Measurements from ENCODE around the gene ASPHD1. TPM values are rescaled to one million over a fixed set of nuclear protein-coding genes. Genes with fewer than 3 reads are reported as not detected.

The ASPHD1 gene
- total RNA-seq, 1 donor from 2014 or later: 14.2 TPM

DNA sequence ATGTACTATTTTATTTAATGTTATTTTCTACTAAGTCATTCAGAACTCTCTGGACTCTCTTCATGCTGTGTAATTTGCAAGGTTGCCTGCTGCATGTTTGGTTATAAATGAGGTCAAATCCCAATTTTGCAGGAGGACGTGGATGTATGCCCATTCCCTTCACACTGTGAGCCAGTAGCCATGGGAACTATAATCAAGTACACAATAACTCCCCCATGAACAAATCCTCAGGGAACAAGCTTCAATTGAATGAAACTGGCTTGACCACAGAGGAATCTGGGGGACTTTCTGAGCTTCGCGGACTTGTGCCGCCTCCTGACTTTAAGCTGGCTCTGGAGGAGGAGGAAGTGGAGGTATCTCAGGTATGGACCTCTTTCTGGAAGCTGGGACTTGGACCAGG, 40.4 kb downstream of the ASPHD1 start:
- no peak for DNase-seq (ENCODE audit: low read depth)
- TF ChIP-seq, protein P1, sequence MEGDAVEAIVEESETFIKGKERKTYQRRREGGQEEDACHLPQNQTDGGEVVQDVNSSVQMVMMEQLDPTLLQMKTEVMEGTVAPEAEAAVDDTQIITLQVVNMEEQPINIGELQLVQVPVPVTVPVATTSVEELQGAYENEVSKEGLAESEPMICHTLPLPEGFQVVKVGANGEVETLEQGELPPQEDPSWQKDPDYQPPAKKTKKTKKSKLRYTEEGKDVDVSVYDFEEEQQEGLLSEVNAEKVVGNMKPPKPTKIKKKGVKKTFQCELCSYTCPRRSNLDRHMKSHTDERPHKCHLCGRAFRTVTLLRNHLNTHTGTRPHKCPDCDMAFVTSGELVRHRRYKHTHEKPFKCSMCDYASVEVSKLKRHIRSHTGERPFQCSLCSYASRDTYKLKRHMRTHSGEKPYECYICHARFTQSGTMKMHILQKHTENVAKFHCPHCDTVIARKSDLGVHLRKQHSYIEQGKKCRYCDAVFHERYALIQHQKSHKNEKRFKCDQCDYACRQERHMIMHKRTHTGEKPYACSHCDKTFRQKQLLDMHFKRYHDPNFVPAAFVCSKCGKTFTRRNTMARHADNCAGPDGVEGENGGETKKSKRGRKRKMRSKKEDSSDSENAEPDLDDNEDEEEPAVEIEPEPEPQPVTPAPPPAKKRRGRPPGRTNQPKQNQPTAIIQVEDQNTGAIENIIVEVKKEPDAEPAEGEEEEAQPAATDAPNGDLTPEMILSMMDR (conservative IDR thresholded peaks at IDR 0.05; ENCODE audit: low read depth, low read length): no peak
- no peak overlapping the region for H3K4me3 ChIP-seq (ENCODE audit: low read depth, low read length)

DNA sequence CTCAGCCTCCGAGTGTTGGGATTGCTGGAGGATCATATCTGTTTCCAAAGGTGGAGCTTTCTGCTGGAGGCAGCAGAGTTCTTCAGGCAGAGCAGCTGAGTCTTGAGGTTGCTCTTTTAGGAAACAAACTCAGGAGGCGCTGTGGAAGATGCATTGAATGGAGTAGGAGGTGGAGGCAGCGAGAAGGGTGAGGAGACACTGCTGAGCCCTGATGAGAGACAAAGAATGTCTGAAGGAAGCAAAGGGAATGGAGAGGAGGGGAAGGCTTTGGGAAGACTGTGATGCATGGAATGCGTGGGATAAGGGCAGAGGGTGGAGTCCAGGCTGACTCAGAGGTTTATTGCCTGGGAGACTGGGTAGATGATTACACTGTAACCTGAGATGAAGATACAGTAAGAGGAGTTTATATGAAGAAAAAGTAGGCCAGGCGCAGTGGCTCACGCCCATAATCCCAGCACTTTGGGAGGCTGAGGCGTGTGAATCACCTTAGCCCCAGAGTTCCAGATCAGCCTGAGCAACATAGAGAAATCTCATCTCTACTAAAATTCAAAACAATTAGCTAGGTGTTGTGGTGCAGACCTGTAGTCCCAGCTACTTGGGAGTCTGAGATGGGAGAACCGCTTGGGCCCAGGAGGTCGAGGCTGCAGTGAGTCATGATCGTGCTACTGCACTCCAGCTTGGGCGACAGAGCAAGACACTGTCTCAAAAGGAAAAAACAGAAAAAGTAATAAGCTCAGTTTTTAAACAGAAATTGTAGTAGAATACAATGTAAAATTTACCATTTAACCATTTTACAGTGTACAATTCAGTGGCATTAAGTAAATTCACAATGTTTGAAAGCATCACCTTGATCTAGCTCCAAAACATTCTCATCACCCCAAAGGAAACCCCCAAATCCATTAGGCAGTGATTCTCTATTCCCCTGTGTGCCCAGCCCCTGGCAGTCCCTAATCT, 43.8 kb downstream of the ASPHD1 start:
- H3K4me3 ChIP-seq (ENCODE audit: low read depth, low read length): peak overlapping the region; percentile 47
- DNase-seq (ENCODE audit: low read depth): peak; percentile 99
- TF ChIP-seq, protein P1 (conservative IDR thresholded peaks at IDR 0.05; ENCODE audit: low read depth, low read length): peak; percentile 57

DNA sequence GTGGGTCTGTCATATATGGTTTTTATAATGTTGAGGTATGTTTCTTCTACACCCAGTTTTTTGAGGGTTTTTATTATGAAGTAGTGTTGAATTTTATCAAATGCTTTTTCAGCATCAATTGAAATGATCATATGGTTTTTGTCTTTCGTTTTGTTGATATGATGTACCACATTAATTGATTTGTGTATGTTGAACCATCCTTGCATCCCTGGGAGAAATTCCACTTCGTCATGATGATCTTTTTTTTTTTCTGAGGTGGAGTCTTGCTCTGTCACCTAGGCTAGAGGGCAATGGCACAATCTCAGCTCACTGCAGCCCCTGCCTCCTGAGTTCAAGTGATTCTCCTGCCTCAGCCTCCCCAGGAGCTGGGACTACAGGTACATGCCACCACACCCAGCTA, 47.6 kb downstream of the ASPHD1 start:
- H3K4me3 ChIP-seq (ENCODE audit: low read depth, low read length): no peak overlapping the region
- TF ChIP-seq, protein P1 (conservative IDR thresholded peaks at IDR 0.05; ENCODE audit: low read depth, low read length): no peak
- no peak for DNase-seq (ENCODE audit: low read depth)

DNA sequence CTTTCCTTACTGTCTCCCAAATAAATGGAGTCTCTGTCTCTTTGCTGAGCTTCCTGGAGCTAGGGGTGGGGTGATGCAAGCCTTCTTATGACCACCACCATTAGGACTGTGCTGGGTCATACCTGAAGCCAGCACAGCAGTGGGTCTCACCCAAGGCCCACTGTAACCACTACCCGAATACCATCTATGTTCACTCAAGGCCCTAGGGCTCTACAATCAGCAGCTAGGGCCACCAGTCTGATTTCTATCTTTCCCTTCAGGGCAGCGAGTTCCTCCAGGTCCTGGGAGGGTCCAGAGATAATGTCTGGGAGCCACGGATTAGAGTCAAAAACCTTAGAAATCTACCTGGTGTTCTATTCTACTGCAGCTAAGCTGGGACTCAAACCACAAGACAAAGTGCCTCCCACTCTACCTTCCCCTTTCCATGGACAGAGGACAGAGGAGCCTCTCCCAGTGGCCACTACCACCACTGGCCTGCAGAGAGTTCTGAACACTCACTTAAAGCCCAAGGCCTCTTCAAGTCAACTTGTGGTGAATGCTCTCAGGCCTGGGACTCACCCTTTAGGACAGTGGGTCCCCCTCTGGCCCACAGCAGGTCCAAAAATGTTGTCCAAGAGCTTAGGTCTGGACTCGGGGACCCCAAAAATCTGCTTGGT, 50.6 kb downstream of the ASPHD1 start:
- H3K4me3 ChIP-seq (ENCODE audit: low read depth, low read length): no peak overlapping the region
- DNase-seq (ENCODE audit: low read depth): no peak
- TF ChIP-seq, protein P1 (conservative IDR thresholded peaks at IDR 0.05; ENCODE audit: low read depth, low read length): no peak

DNA sequence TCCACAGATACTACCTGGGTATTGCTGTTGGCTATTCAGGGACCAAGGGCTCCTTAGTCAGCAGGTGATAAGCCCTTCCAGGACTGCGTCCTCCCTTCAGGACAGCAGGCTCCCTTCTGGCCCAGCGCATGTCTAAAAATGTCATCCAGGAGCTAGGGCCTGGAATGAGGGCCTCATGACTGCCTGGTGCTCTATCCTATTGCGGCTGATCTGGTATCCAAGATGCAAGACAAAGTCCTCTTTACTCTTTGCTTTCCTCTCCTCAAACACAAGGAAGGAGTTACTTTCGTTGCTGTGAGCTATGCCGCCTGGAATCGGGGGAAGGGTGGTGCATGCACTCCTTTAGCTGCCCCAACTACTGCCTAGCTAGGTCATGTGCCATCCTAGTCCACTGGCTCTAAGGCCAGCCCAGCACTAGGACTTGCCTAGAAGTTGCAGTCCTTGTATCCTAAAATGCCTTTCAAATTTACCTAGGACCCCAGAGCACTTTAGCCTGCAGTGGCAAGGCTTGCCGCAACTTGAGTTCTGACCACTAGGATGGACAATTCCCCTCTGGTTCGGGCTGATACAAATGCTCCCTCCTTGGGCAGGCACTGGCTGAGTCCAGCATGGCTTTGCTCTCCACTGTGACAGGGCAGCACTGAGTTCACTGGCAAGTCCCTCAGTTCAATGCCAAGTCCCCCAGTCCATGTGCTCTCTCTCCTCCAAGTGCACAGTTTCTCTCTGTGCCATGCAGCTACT, 51.5 kb downstream of the ASPHD1 start:
- no peak for DNase-seq (ENCODE audit: low read depth)
- TF ChIP-seq, protein P1 (conservative IDR thresholded peaks at IDR 0.05; ENCODE audit: low read depth, low read length): no peak
- no peak overlapping the region for H3K4me3 ChIP-seq (ENCODE audit: low read depth, low read length)

Other genes with a start within 250 kb of the ASPHD1 start
- 0.43 TPM in 1 of 2 replicates, not detected in the other for gene SPN, start 237.2 kb upstream of the ASPHD1 start, total RNA-seq
- gene QPRT, start 221.3 kb upstream of the ASPHD1 start, total RNA-seq: 89.9 and 148 TPM in 2 replicates
- not detected in 2 replicates for gene C16orf54, start 154.5 kb upstream of the ASPHD1 start, total RNA-seq
- not detected in 2 replicates for gene ZG16, start 122.2 kb upstream of the ASPHD1 start, total RNA-seq
- gene KIF22, start 109.7 kb upstream of the ASPHD1 start, total RNA-seq: 105 and 118 TPM in 2 replicates
- gene MAZ, start 94.0 kb upstream of the ASPHD1 start, total RNA-seq: 174 and 293 TPM in 2 replicates
- gene PRRT2, start 88.3 kb upstream of the ASPHD1 start, total RNA-seq: 0.35 TPM in 1 of 2 replicates, not detected in the other
- 62.3 and 63.2 TPM in 2 replicates for gene PAGR1, start 84.3 kb upstream of the ASPHD1 start, total RNA-seq
- 179 and 205 TPM in 2 replicates for gene MVP, start 80.0 kb upstream of the ASPHD1 start, total RNA-seq
- gene CDIPT, start 37.3 kb upstream of the ASPHD1 start, total RNA-seq: 79.0 and 83.3 TPM in 2 replicates
- 2.2 and 12.8 TPM in 2 replicates for gene SEZ6L2, start 938 bp upstream of the ASPHD1 start, total RNA-seq
- gene KCTD13, start 25.7 kb downstream of the ASPHD1 start, total RNA-seq: 6.6 and 17.4 TPM in 2 replicates
- 92.1 and 139 TPM in 2 replicates for gene TMEM219, start 61.6 kb downstream of the ASPHD1 start, total RNA-seq
- gene TAOK2, start 73.4 kb downstream of the ASPHD1 start, total RNA-seq: 31.6 and 31.9 TPM in 2 replicates
- 9.5 and 14.0 TPM in 2 replicates for gene HIRIP3, start 95.1 kb downstream of the ASPHD1 start, total RNA-seq
- 86.9 and 108 TPM in 2 replicates for gene INO80E, start 95.8 kb downstream of the ASPHD1 start, total RNA-seq
- 0.17 and 0.22 TPM in 2 replicates for gene DOC2A, start 110.5 kb downstream of the ASPHD1 start, total RNA-seq
- not detected in 2 replicates for gene C16orf92, start 122.7 kb downstream of the ASPHD1 start, total RNA-seq
- not detected in 2 replicates for gene TLCD3B, start 130.8 kb downstream of the ASPHD1 start, total RNA-seq
- gene ALDOA, start 165.3 kb downstream of the ASPHD1 start, total RNA-seq: 1,398 and 2,089 TPM in 2 replicates
- 98.4 and 178 TPM in 2 replicates for gene PPP4C, start 175.5 kb downstream of the ASPHD1 start, total RNA-seq
- gene TBX6, start 191.4 kb downstream of the ASPHD1 start, total RNA-seq: 0.07 and 1.3 TPM in 2 replicates
- gene YPEL3, start 195.7 kb downstream of the ASPHD1 start, total RNA-seq: 16.0 and 41.3 TPM in 2 replicates
- gene GDPD3, start 213.0 kb downstream of the ASPHD1 start, total RNA-seq: 0.72 TPM in 1 of 2 replicates, not detected in the other
- gene MAPK3, start 222.7 kb downstream of the ASPHD1 start, total RNA-seq: 33.6 and 34.4 TPM in 2 replicates

Data from epithelial cell of proximal tubule (primary cell).